Lung (tissue), 12 donors: Measurements from ENCODE around the gene PEAR1. TPM values are rescaled to one million over a fixed set of nuclear protein-coding genes. Genes with fewer than 3 reads are reported as not detected.

Experiments
- ATAC-seq: fragments of 200-7000 bp; cut with Tn5 transposase; one replicate; pipeline ENCODE4 v1.9.1; 2020; ENCODE audit warnings: moderate number of reproducible peaks; ENCODE audit not compliant: insufficient read depth, low FRiP score
- DNase-seq, 3 donors: peaks; one replicate each; pipeline ENCODE4 v3.0.0-alpha.2; 2013 to 2017
- H3K27ac ChIP-seq, 2 donors: one replicate each; pipeline ENCODE4 v1.5.1; 2013; ENCODE audit warnings: mild to moderate bottlenecking in 2 of 2, moderate library complexity in 2 of 2, control low read depth in 1 of 2, inconsistent platforms in 1 of 2, low read depth in 1 of 2, low read length in 1 of 2
- H3K27me3 ChIP-seq, 3 donors: one replicate each; pipeline ENCODE4 v1.5.1; 2013; ENCODE audit warnings: low read length in 2 of 3; ENCODE audit not compliant: control insufficient read depth in 3 of 3, insufficient read depth in 3 of 3
- H3K36me3 ChIP-seq, 4 donors: one replicate each; pipeline ENCODE4 v1.5.1; 2013; ENCODE audit warnings: low read length in 4 of 4, mild to moderate bottlenecking in 1 of 4, moderate library complexity in 1 of 4; ENCODE audit not compliant: control insufficient read depth in 4 of 4, insufficient read depth in 4 of 4
- H3K4me1 ChIP-seq, 5 donors: one replicate each; pipeline ENCODE4 v1.5.1; 2013; ENCODE audit warnings: low read length in 5 of 5, mild to moderate bottlenecking in 2 of 5, moderate library complexity in 1 of 5; ENCODE audit not compliant: control insufficient read depth in 5 of 5, insufficient read depth in 5 of 5
- H3K4me3 ChIP-seq: one replicate; pipeline ENCODE4 v1.5.1; 2013; ENCODE audit warnings: mild to moderate bottlenecking, control low read depth, moderate library complexity
- H3K9ac ChIP-seq, 2 donors: one replicate each; pipeline ENCODE4 v1.5.1; 2013; ENCODE audit warnings: low read length in 2 of 2, control low read depth in 1 of 2; ENCODE audit not compliant: insufficient read depth in 1 of 2
- H3K9me3 ChIP-seq, 4 donors: one replicate each; pipeline ENCODE4 v1.5.1; 2013; ENCODE audit warnings: low read length in 3 of 4, mild to moderate bottlenecking in 1 of 4, moderate library complexity in 1 of 4; ENCODE audit not compliant: control insufficient read depth in 4 of 4, insufficient read depth in 3 of 4
- WGBS, 2 donors: extraction: QIAGEN DNeasy Blood & Tissue Kit; methylation state at CpG; one replicate each; pipeline ENCODE4 v1.1.7; 2013; 5-methylcytosine and 5-hydroxymethylcytosine counted together
- polyA plus RNA-seq, 2 donors: library from polyadenylated mRNA; stranded (reverse); fragments of 200-250 nt; gene quantifications; one replicate each; pipeline ENCODE4 v1.2.1, GENCODE V29; 2013
- total RNA-seq, 2 donors: library from RNA; depleted of rRNA in 1 of 2; stranded (reverse); fragments of >200 nt in 1 of 2; gene quantifications; one replicate each; pipeline ENCODE4 v1.2.1, GENCODE V29; 2014 to 2021
- TF ChIP-seq, protein P1 (sequence below): IDR thresholded peaks from 2 replicates; pipeline ENCODE4 v1.5.1; 2012; ENCODE audit warnings: mild to moderate bottlenecking; ENCODE audit errors: control extremely low read depth, extremely low read depth
- donor health status: control.
- donor health status: control.
- donor health status: Bipolar disorder and iron deficiency.
- donor health status: healthy.
- donor health status: DM: yes; HTN: yes; CAD: no.

The PEAR1 gene
- total and polyA plus RNA-seq, 4 donors: 7.6 to 15.3 (median 12.9) TPM

DNA sequence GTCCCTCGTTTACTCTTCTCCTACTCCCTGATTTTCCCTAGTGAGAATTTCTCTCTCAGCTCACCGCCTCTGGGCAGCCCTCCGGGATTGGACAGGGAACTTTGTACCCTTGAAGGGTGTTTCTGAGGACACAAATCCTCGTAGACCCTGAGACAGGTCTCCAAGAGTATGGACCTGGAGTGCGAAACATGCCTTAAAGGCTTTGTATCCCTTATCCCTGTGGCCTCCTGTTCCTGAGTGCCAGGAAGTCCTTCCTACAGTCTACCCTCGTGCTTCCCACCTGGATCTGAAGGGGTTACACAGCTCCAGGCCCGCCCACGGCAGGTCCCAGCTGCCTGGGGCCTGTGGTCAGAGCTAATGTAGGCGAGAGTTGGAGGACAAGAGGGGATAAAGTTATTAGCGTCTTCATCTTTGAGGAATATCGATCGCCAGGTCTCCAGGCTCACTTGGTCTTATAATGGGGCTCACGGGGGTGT is 7.6 kb upstream of the PEAR1 start:
- no peak for DNase-seq
- H3K36me3 ChIP-seq: no peaks in the 10 kb centered on the region
- no peak overlapping the region for H3K27ac ChIP-seq
- WGBS, 2 donors: 74 to 78% methylated on average over 13 of the region's 13 CpGs
- TF ChIP-seq, protein P1, sequence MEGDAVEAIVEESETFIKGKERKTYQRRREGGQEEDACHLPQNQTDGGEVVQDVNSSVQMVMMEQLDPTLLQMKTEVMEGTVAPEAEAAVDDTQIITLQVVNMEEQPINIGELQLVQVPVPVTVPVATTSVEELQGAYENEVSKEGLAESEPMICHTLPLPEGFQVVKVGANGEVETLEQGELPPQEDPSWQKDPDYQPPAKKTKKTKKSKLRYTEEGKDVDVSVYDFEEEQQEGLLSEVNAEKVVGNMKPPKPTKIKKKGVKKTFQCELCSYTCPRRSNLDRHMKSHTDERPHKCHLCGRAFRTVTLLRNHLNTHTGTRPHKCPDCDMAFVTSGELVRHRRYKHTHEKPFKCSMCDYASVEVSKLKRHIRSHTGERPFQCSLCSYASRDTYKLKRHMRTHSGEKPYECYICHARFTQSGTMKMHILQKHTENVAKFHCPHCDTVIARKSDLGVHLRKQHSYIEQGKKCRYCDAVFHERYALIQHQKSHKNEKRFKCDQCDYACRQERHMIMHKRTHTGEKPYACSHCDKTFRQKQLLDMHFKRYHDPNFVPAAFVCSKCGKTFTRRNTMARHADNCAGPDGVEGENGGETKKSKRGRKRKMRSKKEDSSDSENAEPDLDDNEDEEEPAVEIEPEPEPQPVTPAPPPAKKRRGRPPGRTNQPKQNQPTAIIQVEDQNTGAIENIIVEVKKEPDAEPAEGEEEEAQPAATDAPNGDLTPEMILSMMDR: no peak
- no peak overlapping the region for H3K9ac ChIP-seq
- H3K27me3 ChIP-seq: peaks cover 0 to 3% (median 0%) of the 10 kb centered on the region in 3 donors
- peaks cover 0 to 27% (median 4%) of the 10 kb centered on the region in 5 donors for H3K4me1 ChIP-seq
- no peak overlapping the region for H3K4me3 ChIP-seq
- no peak for ATAC-seq
- no peaks in the 10 kb centered on the region for H3K9me3 ChIP-seq

DNA sequence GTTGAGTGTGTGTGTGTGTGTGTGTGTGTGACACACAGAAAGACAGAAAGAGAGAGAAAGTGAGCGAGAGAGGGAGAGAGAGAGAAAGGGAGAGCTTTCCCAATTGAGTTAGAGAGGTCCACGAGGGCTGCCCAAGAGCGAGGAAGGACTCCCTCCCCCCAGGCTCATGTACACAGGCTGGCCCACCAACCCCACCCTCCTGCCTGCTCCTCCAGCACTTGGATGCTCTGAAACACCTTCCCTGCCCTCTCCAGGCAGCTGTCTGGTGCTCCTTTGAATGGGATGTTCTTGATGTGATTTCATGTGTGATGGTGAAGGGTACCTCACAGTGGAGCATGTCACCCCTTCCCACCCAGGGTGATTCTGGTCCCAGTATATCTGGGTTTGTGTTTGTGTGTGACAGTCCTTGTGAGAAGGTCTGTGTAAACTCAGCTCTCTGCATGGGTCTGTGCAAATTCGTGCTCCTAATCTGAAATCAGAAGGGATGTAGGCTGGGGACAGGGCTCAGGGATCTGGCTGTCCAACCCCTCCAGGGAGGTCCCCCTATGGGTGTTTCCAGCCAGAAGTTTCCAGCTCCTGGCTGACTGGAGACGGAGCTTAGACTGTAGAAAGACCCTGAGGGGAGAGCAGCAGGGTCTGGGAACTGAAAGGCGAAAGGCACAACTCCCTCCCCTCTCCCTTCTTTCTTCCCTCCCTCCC is 6.8 kb upstream of the PEAR1 start:
- TF ChIP-seq, protein P1: no peak
- Histone ChIP-seq H3K4me3 (no peak overlapping the region), H3K9ac (no peak overlapping the region), H3K36me3 (no peaks in the 10 kb centered on the region), H3K27ac (no peak overlapping the region), H3K9me3 (no peaks in the 10 kb centered on the region), H3K4me1 (peaks cover 0 to 27% (median 4%) of the 10 kb centered on the region in 5 donors), H3K27me3 (peaks cover 0 to 7% (median 0%) of the 10 kb centered on the region in 3 donors)
- 47 to 55% methylated on average over 6 of the region's 6 CpGs for WGBS, 2 donors
- ATAC-seq (no peak), DNase-seq (no peak)

DNA sequence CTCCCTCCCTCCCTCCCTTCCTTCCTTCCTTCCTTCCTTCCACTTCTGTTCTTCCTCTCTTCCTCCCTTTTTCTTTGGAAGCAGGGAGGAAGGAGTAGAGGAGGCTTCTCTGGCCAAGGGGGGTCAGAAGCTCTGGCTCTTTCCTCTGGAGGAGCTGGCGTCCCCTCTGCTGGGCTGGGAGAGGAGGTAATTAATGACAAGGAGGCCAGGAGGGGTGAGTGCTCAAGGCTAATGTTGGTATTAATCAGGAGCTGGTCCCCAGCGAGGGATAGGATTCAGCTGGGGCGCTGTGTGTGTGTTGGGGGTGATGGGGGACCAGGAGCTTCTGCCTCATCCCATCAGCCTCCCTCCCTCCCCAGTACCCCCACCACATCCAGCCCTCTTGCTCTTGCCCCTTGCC is 6.2 kb upstream of the PEAR1 start:
- H3K9me3 ChIP-seq: no peaks in the 10 kb centered on the region
- no peak overlapping the region for H3K27ac ChIP-seq
- TF ChIP-seq, protein P1: no peak
- 28 to 44% methylated on average over 3 of the region's 3 CpGs for WGBS, 2 donors
- DNase-seq (peak in 1 of 3 donors; percentile 34), ATAC-seq (no peak)
- no peak overlapping the region for H3K9ac ChIP-seq
- H3K4me3 ChIP-seq: no peak overlapping the region
- no peaks in the 10 kb centered on the region for H3K36me3 ChIP-seq
- H3K27me3 ChIP-seq: peaks cover 0 to 7% (median 0%) of the 10 kb centered on the region in 3 donors
- H3K4me1 ChIP-seq: peaks cover 0 to 27% (median 4%) of the 10 kb centered on the region in 5 donors
